Measurements from ENCODE around the gene ERGIC1. TPM values are rescaled to one million over a fixed set of nuclear protein-coding genes. Genes with fewer than 3 reads are reported as not detected.

The ERGIC1 gene
- total and polyA plus RNA-seq, 2 experiments from 2014 or later: 25.2 to 92.2 TPM

- TF ChIP-seq, protein P1, sequence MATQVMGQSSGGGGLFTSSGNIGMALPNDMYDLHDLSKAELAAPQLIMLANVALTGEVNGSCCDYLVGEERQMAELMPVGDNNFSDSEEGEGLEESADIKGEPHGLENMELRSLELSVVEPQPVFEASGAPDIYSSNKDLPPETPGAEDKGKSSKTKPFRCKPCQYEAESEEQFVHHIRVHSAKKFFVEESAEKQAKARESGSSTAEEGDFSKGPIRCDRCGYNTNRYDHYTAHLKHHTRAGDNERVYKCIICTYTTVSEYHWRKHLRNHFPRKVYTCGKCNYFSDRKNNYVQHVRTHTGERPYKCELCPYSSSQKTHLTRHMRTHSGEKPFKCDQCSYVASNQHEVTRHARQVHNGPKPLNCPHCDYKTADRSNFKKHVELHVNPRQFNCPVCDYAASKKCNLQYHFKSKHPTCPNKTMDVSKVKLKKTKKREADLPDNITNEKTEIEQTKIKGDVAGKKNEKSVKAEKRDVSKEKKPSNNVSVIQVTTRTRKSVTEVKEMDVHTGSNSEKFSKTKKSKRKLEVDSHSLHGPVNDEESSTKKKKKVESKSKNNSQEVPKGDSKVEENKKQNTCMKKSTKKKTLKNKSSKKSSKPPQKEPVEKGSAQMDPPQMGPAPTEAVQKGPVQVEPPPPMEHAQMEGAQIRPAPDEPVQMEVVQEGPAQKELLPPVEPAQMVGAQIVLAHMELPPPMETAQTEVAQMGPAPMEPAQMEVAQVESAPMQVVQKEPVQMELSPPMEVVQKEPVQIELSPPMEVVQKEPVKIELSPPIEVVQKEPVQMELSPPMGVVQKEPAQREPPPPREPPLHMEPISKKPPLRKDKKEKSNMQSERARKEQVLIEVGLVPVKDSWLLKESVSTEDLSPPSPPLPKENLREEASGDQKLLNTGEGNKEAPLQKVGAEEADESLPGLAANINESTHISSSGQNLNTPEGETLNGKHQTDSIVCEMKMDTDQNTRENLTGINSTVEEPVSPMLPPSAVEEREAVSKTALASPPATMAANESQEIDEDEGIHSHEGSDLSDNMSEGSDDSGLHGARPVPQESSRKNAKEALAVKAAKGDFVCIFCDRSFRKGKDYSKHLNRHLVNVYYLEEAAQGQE (IDR thresholded peaks at IDR 0.05; ENCODE audit: unreplicated experiment): no peak
- no peak for TF ChIP-seq ZNF462 (CRISPR knock-in tag; IDR thresholded peaks at IDR 0.05)
Observed at GRCh38 chr5:172911628-172911880, 77.5 kb downstream of the ERGIC1 start (continued).

DNA sequence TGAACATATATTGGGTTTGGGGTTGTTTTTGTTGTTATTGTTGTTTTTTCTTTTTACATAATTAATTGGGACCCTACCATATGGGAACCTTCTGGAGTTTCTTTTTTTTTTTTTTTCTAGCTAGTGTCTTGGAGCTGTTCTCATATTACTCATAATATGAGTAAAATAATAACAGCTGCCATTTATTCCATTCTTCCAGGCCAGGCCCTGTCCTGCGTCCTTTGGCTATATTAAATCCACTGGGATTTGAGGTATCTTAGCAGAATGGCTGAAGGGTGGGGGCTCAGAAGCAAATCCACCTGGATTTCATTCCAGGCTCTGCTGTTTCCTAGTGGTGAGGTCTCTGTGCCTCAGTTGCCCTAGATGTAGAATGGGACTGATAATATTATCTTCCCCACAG is 77.9 kb downstream of the ERGIC1 start:
- ATAC-seq (no peak), DNase-seq (ENCODE audit: low spot score) (no peak)
- H2AFZ ChIP-seq: no peak overlapping the region
- no peaks in the 10 kb centered on the region for H3K4me1 ChIP-seq (ENCODE audit: insufficient read depth)
- no peaks in the 10 kb centered on the region for H3K79me2 ChIP-seq (replicated peaks; ENCODE audit: insufficient read depth)
- H3K9me2 ChIP-seq (ENCODE audit: insufficient read depth): no peaks in the 10 kb centered on the region
- no peak overlapping the region for H3K4me3 Mint-ChIP-seq
- no peak overlapping the region for H3K4me3 ChIP-seq
- H3K36me3 Mint-ChIP-seq (ENCODE audit: low read depth): peaks cover 44% of the 10 kb centered on the region
- H3K36me3 ChIP-seq (ENCODE audit: insufficient read depth): 0 out of 2 replicates have a peak, but pooled peaks cover 10% of the 10 kb centered on the region
- H3K27ac Mint-ChIP-seq: no peak overlapping the region
- H4K20me1 ChIP-seq (replicated peaks; ENCODE audit: insufficient read depth): no peaks in the 10 kb centered on the region; the same call in none of the 2 replicates
- peaks cover 3% of the 10 kb centered on the region for H3K27me3 Mint-ChIP-seq (ENCODE audit: insufficient read depth, low read depth, poor library complexity)
- H3K27ac ChIP-seq (ENCODE audit: low read depth): no peak overlapping the region
- H3K27me3 ChIP-seq (ENCODE audit: insufficient read depth): no peaks in the 10 kb centered on the region
- H3K4me2 ChIP-seq: no peak overlapping the region
- no peaks in the 10 kb centered on the region for H3K9me3 Mint-ChIP-seq
- peaks cover 14% of the 10 kb centered on the region for H3K4me1 Mint-ChIP-seq
- no peaks in the 10 kb centered on the region for H3F3A ChIP-seq (replicated peaks; ENCODE audit: low read depth)
- TF ChIP-seq POLR2AphosphoS5 (IDR thresholded peaks at IDR 0.05; ENCODE audit: low read depth) (no peak), STAT1 (IDR thresholded peaks at IDR 0.05; ENCODE audit: unreplicated experiment) (no peak), ZNF331 (CRISPR knock-in tag; IDR thresholded peaks at IDR 0.05; ENCODE audit: low read depth) (no peak), CTCF (conservative IDR thresholded peaks at IDR 0.05; ENCODE audit: low read depth in 2 of 2) (no peak), CREB1 (CRISPR knock-in tag; IDR thresholded peaks at IDR 0.05; ENCODE audit: low read depth) (no peak), ETS1 (IDR thresholded peaks at IDR 0.05) (no peak), NANOG (IDR thresholded peaks at IDR 0.05; ENCODE audit: borderline replicate concordance) (no peak)
- TF ChIP-seq, protein P1 (IDR thresholded peaks at IDR 0.05; ENCODE audit: unreplicated experiment): no peak
